ENCODE data around the gene IZUMO1R. TPM values are rescaled to one million over a fixed set of nuclear protein-coding genes. Genes with fewer than 3 reads are reported as not detected.
"Not testable (repeated sequence)": the region's sequence is repeated elsewhere in the genome, so short reads cannot be mapped to it uniquely, and the experiment has no call there.

IZUMO1R gene
- total RNA-seq, 1 donor from 2014 or later = not detected

DNA sequence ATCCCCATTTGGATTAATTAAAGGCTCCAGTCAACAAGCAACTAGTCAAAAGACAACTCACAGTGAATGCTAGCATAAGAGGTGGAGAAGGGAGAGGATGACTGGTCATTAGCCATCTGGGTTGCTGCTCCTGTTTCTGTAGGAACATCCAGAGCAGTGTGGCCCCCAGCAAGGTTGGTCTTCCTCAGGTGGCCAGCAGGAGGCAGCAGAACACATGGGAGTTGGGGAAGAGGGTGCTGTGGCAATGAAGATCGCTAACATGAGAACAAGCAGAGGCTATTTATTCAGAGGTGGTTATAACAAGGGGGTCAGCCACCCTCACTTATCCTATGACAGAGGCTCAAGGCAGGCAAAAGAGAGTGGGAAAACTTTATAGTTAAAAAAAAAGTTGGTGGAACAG lies 21.3 kb downstream of the IZUMO1R start:
- peak; percentile 21 for DNase-seq (ENCODE audit: low read depth)

DNA sequence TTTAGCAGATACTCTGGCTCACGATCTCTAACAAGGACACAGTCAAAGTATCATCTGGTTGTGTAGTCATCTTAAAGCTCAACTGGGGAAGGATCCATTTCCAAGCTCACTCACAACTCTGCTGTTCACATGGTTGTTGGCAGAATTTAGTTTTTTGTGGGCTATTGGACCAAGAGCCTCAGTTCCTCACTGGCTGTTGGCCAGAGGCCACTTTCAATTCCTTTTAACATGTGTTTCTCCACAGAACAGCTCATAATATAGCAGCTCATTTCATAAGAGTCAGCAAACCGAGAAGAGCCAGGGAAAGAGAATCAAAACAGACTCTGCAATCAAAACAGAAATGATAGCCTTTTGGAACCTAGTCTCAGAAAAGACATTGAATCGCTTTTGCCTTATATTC lies 22.6 kb downstream of the IZUMO1R start:
- DNase-seq (ENCODE audit: low read depth) = no peak

DNA sequence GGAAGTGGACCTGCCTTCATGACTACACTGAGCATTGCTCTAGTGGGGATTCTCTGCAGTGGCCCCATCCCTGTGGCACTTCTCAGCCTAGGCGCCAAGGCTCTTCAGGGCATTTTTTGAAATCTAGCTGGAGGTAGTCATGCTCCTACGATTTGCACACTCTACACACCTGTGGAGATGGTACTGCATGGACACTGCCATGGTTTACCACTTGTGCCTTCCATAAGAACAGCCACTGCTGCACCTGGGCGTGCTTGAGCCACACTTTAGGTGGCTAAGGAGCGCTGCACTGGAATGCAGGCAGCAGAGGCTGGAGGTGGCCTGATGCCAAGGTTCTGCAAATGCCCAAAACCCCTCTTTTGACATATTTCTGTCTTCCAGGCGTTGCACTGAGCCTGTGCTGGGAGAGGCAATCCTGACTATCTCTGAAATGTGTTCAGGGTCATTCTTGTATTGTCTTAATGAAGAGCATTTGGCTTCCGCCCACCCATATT lies 24.3 kb downstream of the IZUMO1R start:
- DNase-seq (ENCODE audit: low read depth) = no peak

DNA sequence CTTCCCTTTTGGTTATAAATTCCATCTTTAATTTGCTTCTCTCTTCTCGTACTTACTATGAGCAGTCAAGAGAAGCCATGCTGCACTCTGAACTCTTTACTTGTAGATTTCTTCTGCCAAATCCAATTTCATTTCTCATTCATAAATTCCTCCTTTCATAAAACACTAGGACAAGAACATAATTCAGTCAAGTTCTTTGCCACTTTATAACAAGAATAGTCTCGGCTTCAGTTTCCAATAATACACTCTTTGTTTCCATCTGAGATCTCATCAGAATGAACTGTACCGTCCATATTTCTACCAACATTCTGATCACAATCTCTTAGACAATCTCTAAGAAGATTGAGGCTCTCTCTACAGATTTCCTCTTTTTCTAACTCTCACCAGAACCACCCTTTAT lies 25.1 kb downstream of the IZUMO1R start:
- no peak for DNase-seq (ENCODE audit: low read depth)

DNA sequence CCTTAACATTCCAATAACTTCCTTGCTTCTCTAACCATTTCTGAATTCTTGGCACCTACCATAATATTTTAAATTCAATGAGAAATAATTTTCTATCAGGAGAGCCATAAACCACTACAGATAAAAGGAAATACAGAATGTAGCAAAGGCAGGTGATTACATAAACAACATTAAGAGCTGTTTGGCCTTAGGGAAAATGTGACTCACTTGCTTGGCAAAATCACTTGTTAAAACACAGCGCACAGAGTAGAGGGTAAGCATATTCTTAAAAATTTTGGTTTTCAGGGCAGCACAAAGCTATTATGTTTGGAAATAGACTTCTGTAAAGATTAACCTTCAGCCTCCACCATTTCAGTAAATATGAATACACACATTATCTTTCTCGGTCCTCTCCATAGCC lies 26.4 kb downstream of the IZUMO1R start:
- DNase-seq (ENCODE audit: low read depth) = peak; percentile 69

DNA sequence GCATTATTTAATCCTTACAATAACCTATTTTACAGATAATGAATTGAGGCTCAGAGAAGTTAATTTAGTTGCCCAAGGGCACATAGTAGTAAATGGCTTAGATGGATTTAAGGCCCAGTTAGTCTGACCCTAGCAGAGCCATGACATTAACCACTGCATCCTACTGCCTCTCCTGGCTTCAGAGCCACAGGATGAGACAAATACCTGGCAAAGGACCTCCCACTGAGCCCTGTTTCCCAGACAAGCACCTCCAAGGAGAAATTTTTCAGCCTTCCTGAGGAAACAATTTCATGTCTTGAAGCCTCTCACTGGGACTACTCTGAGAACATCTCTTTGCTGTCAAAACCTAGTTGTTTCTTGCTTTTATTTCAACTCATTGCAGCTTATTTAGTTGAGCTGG lies 28.4 kb downstream of the IZUMO1R start:
- no peak for DNase-seq (ENCODE audit: low read depth)

DNA sequence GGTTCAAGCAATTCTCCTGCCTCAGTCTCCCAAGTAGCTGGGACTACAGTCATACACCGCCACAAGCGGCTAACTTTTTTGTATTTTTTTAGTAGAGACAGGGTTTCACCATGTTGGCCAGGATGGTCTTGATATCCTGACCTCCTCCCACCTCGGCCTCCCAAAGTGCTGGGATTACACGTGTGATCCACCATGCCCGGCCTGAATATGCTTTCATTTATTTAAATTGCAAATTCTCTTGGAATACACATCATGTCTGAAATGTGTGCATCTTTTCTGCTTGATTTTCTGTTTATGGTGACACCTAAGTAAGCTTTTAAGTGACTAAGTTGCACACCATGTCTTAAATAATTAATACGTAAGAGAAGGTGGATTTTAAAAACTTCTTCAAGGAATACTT lies 31.7 kb downstream of the IZUMO1R start:
- no peak for DNase-seq (ENCODE audit: low read depth)

DNA sequence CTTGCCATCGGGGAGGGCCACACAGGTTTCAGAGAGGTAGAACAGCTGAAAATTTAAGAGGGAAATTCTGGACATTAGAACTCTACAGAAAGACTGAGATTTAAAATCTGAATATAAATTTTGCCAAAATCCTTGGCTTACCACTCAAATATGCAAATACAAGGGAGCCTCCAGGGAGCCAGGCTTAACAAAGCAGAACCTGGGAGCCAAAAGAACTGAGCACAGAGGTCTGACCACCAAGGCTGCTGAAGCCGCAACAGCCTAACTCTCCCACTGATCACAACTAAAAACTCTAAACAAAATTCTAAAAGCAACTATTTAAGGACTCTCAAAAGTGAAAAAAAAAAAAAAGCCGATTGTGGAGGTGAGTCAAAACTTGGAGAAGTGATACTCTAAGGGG lies 34.3 kb downstream of the IZUMO1R start:
- no peak for DNase-seq (ENCODE audit: low read depth)

DNA sequence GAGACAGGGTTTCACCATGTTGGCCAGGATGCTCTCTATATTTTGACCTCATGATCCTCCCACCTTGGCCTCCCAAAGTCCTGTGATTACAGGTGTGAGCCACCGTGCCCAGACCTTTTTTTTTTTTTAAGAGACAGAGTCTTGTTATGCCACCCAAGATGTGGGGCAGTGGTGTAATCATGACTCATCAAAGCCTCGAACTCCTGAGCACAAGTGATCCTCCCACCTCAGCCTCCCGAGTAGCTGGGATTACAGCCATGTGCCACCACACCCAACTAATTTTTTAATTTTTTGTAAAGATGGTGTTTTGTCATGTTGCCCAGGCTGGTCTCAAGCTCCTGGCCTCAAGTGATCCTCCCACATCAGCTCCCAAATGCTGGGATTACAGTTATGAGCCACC lies 37.9 kb downstream of the IZUMO1R start:
- DNase-seq (ENCODE audit: low read depth) = no peak

DNA sequence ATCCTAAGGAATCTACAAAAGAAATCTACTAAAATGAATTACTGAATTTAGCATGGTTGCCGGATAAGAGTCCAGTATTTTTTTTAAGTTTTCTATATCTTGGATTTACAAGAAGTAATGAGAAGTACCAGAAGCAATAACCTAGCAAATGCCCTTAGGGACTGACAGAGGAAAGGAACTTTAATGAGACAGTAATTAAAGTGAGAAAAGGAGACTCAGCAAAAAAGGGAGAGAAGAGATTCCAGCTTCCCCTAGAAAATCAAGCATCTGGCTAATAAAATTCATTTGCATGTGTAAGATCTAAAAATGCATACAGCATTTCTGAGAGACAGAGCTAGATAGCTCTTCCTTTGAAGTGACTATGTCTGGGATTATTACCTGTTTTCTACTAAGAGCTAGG lies 39.1 kb downstream of the IZUMO1R start:
- no peak for DNase-seq (ENCODE audit: low read depth)

DNA sequence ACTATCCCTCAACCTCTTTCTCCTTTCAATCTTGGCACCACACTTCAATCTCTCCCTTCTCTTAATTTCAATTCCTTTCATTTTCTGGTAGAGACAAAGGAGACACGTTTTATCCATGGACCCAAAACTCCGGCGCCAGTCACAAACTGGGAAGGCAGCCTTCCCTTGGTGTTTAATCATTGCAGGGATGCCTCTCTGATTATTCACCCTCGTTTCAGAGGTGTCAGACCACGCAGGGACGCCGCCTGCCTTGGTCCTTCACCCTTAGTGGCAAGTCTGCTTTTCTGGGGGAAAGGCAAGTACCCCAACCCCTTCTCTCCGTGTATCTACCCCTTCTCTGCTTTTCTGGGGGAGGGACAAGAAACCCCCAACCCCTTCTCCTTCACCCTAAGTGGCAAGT lies 41.9 kb downstream of the IZUMO1R start:
- DNase-seq (ENCODE audit: low read depth) = not testable (repeated sequence)

DNA sequence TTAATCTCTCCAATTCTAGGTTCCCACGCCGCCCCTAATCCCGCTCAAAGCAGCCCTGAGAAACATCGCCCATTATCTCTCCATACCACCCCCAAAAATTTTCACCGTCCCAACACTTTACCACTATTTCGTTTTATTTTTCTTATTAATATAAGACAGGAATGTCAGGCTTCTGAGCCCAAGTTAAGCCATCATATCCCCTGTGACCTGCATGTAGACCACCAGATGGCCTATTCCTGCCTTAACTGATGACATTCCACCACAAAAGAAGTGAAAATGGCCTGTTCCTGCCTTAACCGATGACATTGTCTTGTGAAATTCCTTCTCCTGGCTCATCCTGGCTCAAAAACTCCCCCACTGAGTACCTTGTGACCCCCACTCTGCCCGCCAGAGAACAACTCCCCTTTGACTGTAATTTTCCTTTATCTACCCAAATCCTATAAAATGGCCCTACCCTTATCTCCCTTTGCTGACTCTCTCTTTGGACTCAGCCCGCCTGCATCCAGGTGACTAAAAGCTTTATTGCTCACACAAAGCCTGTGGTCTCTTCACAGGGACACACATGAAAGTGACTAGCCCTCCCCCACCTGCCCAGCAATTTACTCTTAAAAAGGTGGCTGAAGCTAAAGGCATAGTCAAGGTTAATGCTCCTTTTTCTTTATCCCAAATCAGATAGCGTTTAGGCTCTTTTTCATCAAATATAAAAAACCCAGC lies 46.6 kb downstream of the IZUMO1R start:
- not testable (repeated sequence) for DNase-seq (ENCODE audit: low read depth)

Other genes with a start within 250 kb of the IZUMO1R start
- gene PANX1, start 175.7 kb upstream of the IZUMO1R start, total RNA-seq = 52.5 and 79.5 TPM in 2 replicates
- under 0.01 TPM in 1 of 2 replicates, not detected in the other for gene GPR83, start 96.8 kb downstream of the IZUMO1R start, total RNA-seq
- 15.5 and 17.1 TPM in 2 replicates for gene MRE11, start 189.3 kb downstream of the IZUMO1R start, total RNA-seq
- gene ANKRD49, start 189.4 kb downstream of the IZUMO1R start, total RNA-seq = 16.1 and 18.2 TPM in 2 replicates
- 0.20 TPM in 1 of 2 replicates, not detected in the other for gene C11orf97, start 207.9 kb downstream of the IZUMO1R start, total RNA-seq
- 8.0 and 13.0 TPM in 2 replicates for gene FUT4, start 239.3 kb downstream of the IZUMO1R start, total RNA-seq

Data from renal cortical epithelial cell (primary cell).